HUES64 (cell line): ENCODE results near the gene LDLRAD3.
A peak's percentile ranks its signal among the peaks of the same experiment; 100 is the strongest.

Experiments used
- H3K27ac ChIP-seq: 2 replicates; pipeline ENCODE4 v1.7.0; 2013; ENCODE audit warnings: low read depth, low read length, inconsistent platforms
- H3K27me3 ChIP-seq: 2 replicates; pipeline ENCODE4 v1.6.1; 2013; ENCODE audit warnings: mild to moderate bottlenecking, low read length; ENCODE audit not compliant: insufficient read depth
- H3K36me3 ChIP-seq: 2 replicates; pipeline ENCODE4 v1.6.1; 2013; ENCODE audit warnings: mild to moderate bottlenecking, low read length; ENCODE audit not compliant: insufficient read depth
- H3K4me1 ChIP-seq: 2 replicates; pipeline ENCODE4 v1.6.1; 2013; ENCODE audit warnings: mild to moderate bottlenecking, low read length, moderate library complexity; ENCODE audit not compliant: insufficient read depth
- H3K4me3 ChIP-seq: 2 replicates; pipeline ENCODE4 v1.5.1; 2013; ENCODE audit warnings: mild to moderate bottlenecking, low read length, moderate library complexity
- H3K9ac ChIP-seq: 2 replicates; pipeline ENCODE4 v1.6.1; 2013; ENCODE audit warnings: mild to moderate bottlenecking, low read depth, low read length
- H3K9me3 ChIP-seq: 2 replicates; pipeline ENCODE4 v1.6.1; 2013; ENCODE audit warnings: low read depth, low read length; ENCODE audit not compliant: insufficient read depth
- WGBS: fragments of 150-250, 120-280 bp; methylation state at CpG from one replicate; pipeline ENCODE4 v1.1.7; 2013; ENCODE audit warnings: missing lambda C conversion rate; 5-methylcytosine and 5-hydroxymethylcytosine counted together

LDLRAD3 gene

GRCh38 chr11:36105743-36106581 lies 162.1 kb downstream of the LDLRAD3 start:
- H3K4me1 ChIP-seq: peaks cover 45% of the 10 kb centered on the region
- no peak overlapping the region for H3K4me3 ChIP-seq
- no peaks in the 10 kb centered on the region for H3K27me3 ChIP-seq
- no peaks in the 10 kb centered on the region for H3K9me3 ChIP-seq
- H3K27ac ChIP-seq: peak overlapping the region; percentile 90
- peaks cover 16% of the 10 kb centered on the region; the same call in 1 of the 2 replicates for H3K36me3 ChIP-seq
- 92% methylated on average over 9 of the region's 9 CpGs for WGBS
- peak overlapping the region; percentile 36; the same call in 1 of the 2 replicates for H3K9ac ChIP-seq

GRCh38 chr11:36107547-36107946 lies 163.7 kb downstream of the LDLRAD3 start:
- Histone ChIP-seq H3K27me3 (no peaks in the 10 kb centered on the region), H3K4me3 (no peak overlapping the region), H3K4me1 (peaks cover 52% of the 10 kb centered on the region), H3K36me3 (peaks cover 19% of the 10 kb centered on the region; the same call in 1 of the 2 replicates), H3K9me3 (peaks cover 3% of the 10 kb centered on the region; the same call in 1 of the 2 replicates), H3K9ac (no peak overlapping the region), H3K27ac (no peak overlapping the region)
- 96% methylated on average over 5 of the region's 5 CpGs for WGBS

- Histone ChIP-seq H3K27ac (peak overlapping the region; percentile 99), H3K9ac (peak overlapping the region; percentile 87), H3K4me3 (no peak overlapping the region), H3K9me3 (peaks cover 18% of the 10 kb centered on the region), H3K36me3 (peaks cover 32% of the 10 kb centered on the region), H3K27me3 (no peaks in the 10 kb centered on the region), H3K4me1 (peaks cover 52% of the 10 kb centered on the region)
- WGBS: 77% methylated on average over 12 of the region's 12 CpGs
Measured at GRCh38 chr11:36108881-36109589, 165.2 kb downstream of the LDLRAD3 start.

GRCh38 chr11:36109590-36109849 lies 165.7 kb downstream of the LDLRAD3 start:
- Histone ChIP-seq H3K27ac (peak overlapping the region; percentile 99), H3K4me3 (no peak overlapping the region), H3K36me3 (peaks cover 37% of the 10 kb centered on the region), H3K9ac (peak overlapping the region; percentile 87), H3K27me3 (no peaks in the 10 kb centered on the region), H3K4me1 (peaks cover 47% of the 10 kb centered on the region), H3K9me3 (peaks cover 23% of the 10 kb centered on the region)
- 39% methylated on average over 3 of the region's 3 CpGs for WGBS

- H3K36me3 ChIP-seq: peaks cover 42% of the 10 kb centered on the region
- H3K4me3 ChIP-seq: peak overlapping the region; percentile 9
- H3K27ac ChIP-seq: peak overlapping the region; percentile 99
- no peaks in the 10 kb centered on the region for H3K27me3 ChIP-seq
- peaks cover 42% of the 10 kb centered on the region for H3K4me1 ChIP-seq
- peaks cover 23% of the 10 kb centered on the region for H3K9me3 ChIP-seq
- 10% methylated on average over 6 of the region's 6 CpGs for WGBS
- H3K9ac ChIP-seq: peak overlapping the region; percentile 87
Measured at GRCh38 chr11:36109850-36110606, 166.2 kb downstream of the LDLRAD3 start.

- Histone ChIP-seq H3K9ac (peak overlapping the region; percentile 87), H3K4me3 (peak overlapping the region; percentile 9; the same call in 1 of the 2 replicates), H3K27ac (peak overlapping the region; percentile 99), H3K9me3 (peaks cover 23% of the 10 kb centered on the region), H3K36me3 (peaks cover 45% of the 10 kb centered on the region), H3K27me3 (no peaks in the 10 kb centered on the region), H3K4me1 (peaks cover 34% of the 10 kb centered on the region)
- 70% methylated on average over 9 of the region's 9 CpGs for WGBS
Measured at GRCh38 chr11:36110668-36111410, 167.0 kb downstream of the LDLRAD3 start.

- no peak overlapping the region for H3K9ac ChIP-seq
- H3K9me3 ChIP-seq: peaks cover 23% of the 10 kb centered on the region
- H3K4me1 ChIP-seq: peaks cover 24% of the 10 kb centered on the region
- no peak overlapping the region for H3K27ac ChIP-seq
- 95% methylated on average over 7 of the region's 7 CpGs for WGBS
- no peaks in the 10 kb centered on the region for H3K27me3 ChIP-seq
- H3K36me3 ChIP-seq: peaks cover 35% of the 10 kb centered on the region
- H3K4me3 ChIP-seq: no peak overlapping the region
Measured at GRCh38 chr11:36114095-36114494, 170.2 kb downstream of the LDLRAD3 start.

- Histone ChIP-seq H3K4me3 (no peak overlapping the region), H3K36me3 (peaks cover 35% of the 10 kb centered on the region), H3K27me3 (no peaks in the 10 kb centered on the region), H3K9me3 (peaks cover 23% of the 10 kb centered on the region), H3K9ac (no peak overlapping the region), H3K27ac (no peak overlapping the region), H3K4me1 (peaks cover 13% of the 10 kb centered on the region)
- WGBS: 95% methylated on average over 9 of the region's 9 CpGs
Measured at GRCh38 chr11:36115378-36115801, 171.5 kb downstream of the LDLRAD3 start.

- Histone ChIP-seq H3K9ac (no peak overlapping the region), H3K4me3 (no peak overlapping the region), H3K9me3 (peaks cover 23% of the 10 kb centered on the region), H3K4me1 (peaks cover 5% of the 10 kb centered on the region), H3K36me3 (peaks cover 35% of the 10 kb centered on the region), H3K27ac (no peak overlapping the region), H3K27me3 (no peaks in the 10 kb centered on the region)
- 94% methylated on average over 6 of the region's 6 CpGs for WGBS
Measured at GRCh38 chr11:36116161-36116560, 172.3 kb downstream of the LDLRAD3 start.

- no peaks in the 10 kb centered on the region for H3K27me3 ChIP-seq
- H3K36me3 ChIP-seq: peaks cover 22% of the 10 kb centered on the region
- peaks cover 14% of the 10 kb centered on the region for H3K9me3 ChIP-seq
- no peaks in the 10 kb centered on the region for H3K4me1 ChIP-seq
- no peak overlapping the region for H3K27ac ChIP-seq
- H3K4me3 ChIP-seq: no peak overlapping the region
- no peak overlapping the region for H3K9ac ChIP-seq
- 95% methylated on average over 2 of the region's 2 CpGs for WGBS
Measured at GRCh38 chr11:36118084-36118483, 174.2 kb downstream of the LDLRAD3 start.
